Ascending aorta (tissue), 2 donors: ENCODE results near the gene NPDC1. TPM values are rescaled to one million over a fixed set of nuclear protein-coding genes. Genes with fewer than 3 reads are reported as not detected.

Experiments used
- DNase-seq, 2 donors: peaks; one replicate each; pipeline ENCODE4 v3.0.0-alpha.2; 2019; ENCODE audit warnings: low spot score in 2 of 2
- H3K27ac ChIP-seq, 2 donors: fragments of 200-600 bp; sonication (generic); one replicate each; pipeline ENCODE4 v1.5.1; 2016 to 2017; ENCODE audit warnings: mild to moderate bottlenecking in 1 of 2
- H3K27me3 ChIP-seq: fragments of 200-600 bp; sonication (generic); one replicate; pipeline ENCODE4 v1.5.1; 2017
- H3K36me3 ChIP-seq, 2 donors: fragments of 200-600 bp; sonication (generic); one replicate each; pipeline ENCODE4 v1.5.1; 2016
- H3K4me1 ChIP-seq, 2 donors: fragments of 200-600 bp; sonication (generic); one replicate each; pipeline ENCODE4 v1.5.1; 2016 to 2017; ENCODE audit warnings: mild to moderate bottlenecking in 1 of 2
- H3K4me3 ChIP-seq, 2 donors: fragments of 200-600 bp; sonication (generic); one replicate each; pipeline ENCODE4 v1.5.1; 2016 to 2017; ENCODE audit warnings: mild to moderate bottlenecking in 1 of 2
- H3K9me3 ChIP-seq, 2 donors: fragments of 200-600 bp; sonication (generic); one replicate each; pipeline ENCODE4 v1.5.1; 2016
- CTCF ChIP-seq, 3 experiments: fragments of 200-600 bp in 2 of 3; fragments of 450-650 bp in 1 of 3; sonication (generic) in 2 of 3; IDR thresholded peaks; one replicate each; pipeline ENCODE4 v1.5.1; 2016 to 2019; ENCODE audit warnings: antibody characterized with exemption in 3 of 3, mild to moderate bottlenecking in 1 of 3, moderate library complexity in 1 of 3
- intact Hi-C: fragments of 100-400 bp; cut with DNase I; formaldehyde crosslinking; loops from one replicate; pipeline ENCODE4 v1.15.1; 2023
- total RNA-seq: library from RNA; depleted of rRNA; stranded (reverse); fragments of >200 nt; gene quantifications from one replicate; pipeline ENCODE4 v1.1.0, GENCODE V29; 2016

NPDC1 gene
- total RNA-seq, 1 donor from 2014 or later: 579 TPM

- intact Hi-C loops: no loop called here
- no peak for DNase-seq
- H3K27ac ChIP-seq: no peak overlapping the region
- no peaks in the 10 kb centered on the region for H3K9me3 ChIP-seq
- peaks cover 50 to 74% of the 10 kb centered on the region in 2 donors for H3K36me3 ChIP-seq
- no peak overlapping the region for H3K4me3 ChIP-seq
- no peaks in the 10 kb centered on the region for H3K4me1 ChIP-seq
- H3K27me3 ChIP-seq: no peaks in the 10 kb centered on the region
- no peak for TF ChIP-seq CTCF (IDR thresholded peaks at IDR 0.05)
Observed at GRCh38 chr9:137014776-137015539, 31.0 kb downstream of the NPDC1 start.

- no peak for DNase-seq
- Histone ChIP-seq H3K4me1 (no peaks in the 10 kb centered on the region), H3K36me3 (peaks cover 50 to 81% of the 10 kb centered on the region in 2 donors), H3K4me3 (no peak overlapping the region), H3K27ac (no peak overlapping the region), H3K9me3 (no peaks in the 10 kb centered on the region), H3K27me3 (no peaks in the 10 kb centered on the region)
- intact Hi-C loops: no loop called here
- TF ChIP-seq CTCF (IDR thresholded peaks at IDR 0.05): no peak
Observed at GRCh38 chr9:137014166-137014565, 31.8 kb downstream of the NPDC1 start.

GRCh38 chr9:137013571-137013940 lies 32.4 kb downstream of the NPDC1 start:
- no peaks in the 10 kb centered on the region for H3K27me3 ChIP-seq
- intact Hi-C loops: no loop called here
- H3K4me3 ChIP-seq: no peak overlapping the region
- DNase-seq: no peak
- no peak overlapping the region for H3K27ac ChIP-seq
- no peaks in the 10 kb centered on the region for H3K9me3 ChIP-seq
- no peak for TF ChIP-seq CTCF (IDR thresholded peaks at IDR 0.05)
- H3K36me3 ChIP-seq: peaks cover 48 to 81% of the 10 kb centered on the region in 2 donors
- no peaks in the 10 kb centered on the region for H3K4me1 ChIP-seq

GRCh38 chr9:137012694-137013570 lies 33.0 kb downstream of the NPDC1 start:
- Histone ChIP-seq H3K36me3 (peaks cover 50 to 85% of the 10 kb centered on the region in 2 donors), H3K4me3 (no peak overlapping the region), H3K4me1 (no peaks in the 10 kb centered on the region), H3K27me3 (no peaks in the 10 kb centered on the region), H3K27ac (no peak overlapping the region), H3K9me3 (no peaks in the 10 kb centered on the region)
- no peak for DNase-seq
- TF ChIP-seq CTCF (IDR thresholded peaks at IDR 0.05): no peak
- intact Hi-C loops: no loop called here

GRCh38 chr9:137011907-137012675 lies 33.9 kb downstream of the NPDC1 start:
- Histone ChIP-seq H3K27me3 (no peaks in the 10 kb centered on the region), H3K27ac (no peak overlapping the region), H3K36me3 (peaks cover 42 to 78% of the 10 kb centered on the region in 2 donors), H3K4me3 (no peak overlapping the region), H3K9me3 (no peaks in the 10 kb centered on the region), H3K4me1 (no peaks in the 10 kb centered on the region)
- DNase-seq: no peak
- TF ChIP-seq CTCF (IDR thresholded peaks at IDR 0.05): no peak
- intact Hi-C loops: no loop called here
